Osteocyte (in vitro differentiated cells): ENCODE results near the gene FGGY. TPM values are rescaled to one million over a fixed set of nuclear protein-coding genes. Genes with fewer than 3 reads are reported as not detected.
"Not testable (repeated sequence)": the region's sequence is repeated elsewhere in the genome, so short reads cannot be mapped to it uniquely, and the experiment has no call there.

Experiments
- DNase-seq: peaks from one replicate; pipeline ENCODE4 v3.0.0; 2021; ENCODE audit warnings: mixed read lengths; ENCODE audit not compliant: unreplicated experiment; ENCODE audit errors: extremely low spot score
- H3K27ac Mint-ChIP-seq: one replicate; pipeline ENCODE4 v1.8.0; 2021; ENCODE audit warnings: mild to moderate bottlenecking, mixed read lengths; ENCODE audit not compliant: unreplicated experiment
- H3K27me3 Mint-ChIP-seq: one replicate; pipeline ENCODE4 v1.8.0; 2021; ENCODE audit warnings: mixed read lengths; ENCODE audit not compliant: unreplicated experiment
- H3K36me3 Mint-ChIP-seq: one replicate; pipeline ENCODE4 v1.8.0; 2021; ENCODE audit warnings: mixed read lengths; ENCODE audit not compliant: unreplicated experiment
- H3K4me1 Mint-ChIP-seq: one replicate; pipeline ENCODE4 v1.8.0; 2021; ENCODE audit warnings: mixed read lengths; ENCODE audit not compliant: unreplicated experiment
- H3K4me3 Mint-ChIP-seq: one replicate; pipeline ENCODE4 v1.8.0; 2021; ENCODE audit warnings: mild to moderate bottlenecking, moderate library complexity, mixed read lengths; ENCODE audit not compliant: unreplicated experiment
- H3K9me3 Mint-ChIP-seq: one replicate; pipeline ENCODE4 v1.8.0; 2021; ENCODE audit warnings: mixed read lengths; ENCODE audit not compliant: unreplicated experiment
- CTCF ChIP-seq: fragments of 200-600 bp; sonication (generic); IDR thresholded peaks from 2 replicates; pipeline ENCODE4 v1.5.0; 2021; ENCODE audit warnings: antibody characterized with exemption, mild to moderate bottlenecking, moderate library complexity
- total RNA-seq: library from RNA; stranded (reverse); gene quantifications from 2 replicates; pipeline ENCODE4 v1.2.1, GENCODE V29; 2021

FGGY gene
- total RNA-seq, 1 donor from 2014 or later = 9.1 TPM

- H3K36me3 Mint-ChIP-seq = peaks cover 3% of the 10 kb centered on the region
- no peak overlapping the region for H3K4me3 Mint-ChIP-seq
- no peak for DNase-seq
- peaks cover 7% of the 10 kb centered on the region for H3K27me3 Mint-ChIP-seq
- TF ChIP-seq CTCF = no peak
- peaks cover 10% of the 10 kb centered on the region for H3K9me3 Mint-ChIP-seq
- no peak overlapping the region for H3K27ac Mint-ChIP-seq
- no peaks in the 10 kb centered on the region for H3K4me1 Mint-ChIP-seq
Observed at GRCh38 chr1:59468828-59469428, 172.0 kb downstream of the FGGY start.

GRCh38 chr1:59471991-59472570, 175.2 kb downstream of the FGGY start:
- not testable (repeated sequence) for H3K9me3 Mint-ChIP-seq, H3K36me3 Mint-ChIP-seq

GRCh38 chr1:59473831-59474230, 176.9 kb downstream of the FGGY start:
- Mint-ChIP-seq H3K4me1 (peaks cover 10% of the 10 kb centered on the region), H3K9me3 (peaks cover 10% of the 10 kb centered on the region), H3K4me3 (no peak overlapping the region), H3K27ac (no peak overlapping the region), H3K27me3 (no peaks in the 10 kb centered on the region), H3K36me3 (peaks cover 3% of the 10 kb centered on the region)
- TF ChIP-seq CTCF = no peak
- no peak for DNase-seq

More at GRCh38 chr1:59471991-59472570, 175.2 kb downstream of the FGGY start:
- not testable (repeated sequence) for H3K27ac Mint-ChIP-seq, DNase-seq, H3K4me3 Mint-ChIP-seq, H3K27me3 Mint-ChIP-seq
- peaks cover 10% of the 10 kb centered on the region for H3K4me1 Mint-ChIP-seq

- Mint-ChIP-seq H3K4me3 (no peak overlapping the region), H3K4me1 (peaks cover 10% of the 10 kb centered on the region), H3K27me3 (no peaks in the 10 kb centered on the region), H3K27ac (no peak overlapping the region), H3K9me3 (peaks cover 9% of the 10 kb centered on the region), H3K36me3 (peaks cover 3% of the 10 kb centered on the region)
- DNase-seq = no peak
- no peak for TF ChIP-seq CTCF
Observed at GRCh38 chr1:59474496-59474895, 177.6 kb downstream of the FGGY start.

- Mint-ChIP-seq H3K9me3 (no peaks in the 10 kb centered on the region), H3K4me1 (peaks cover 10% of the 10 kb centered on the region), H3K27ac (peak overlapping the region; percentile 19), H3K4me3 (no peak overlapping the region), H3K27me3 (no peaks in the 10 kb centered on the region), H3K36me3 (no peaks in the 10 kb centered on the region)
- no peak for TF ChIP-seq CTCF
- DNase-seq = no peak
Observed at GRCh38 chr1:59475737-59476136, 178.8 kb downstream of the FGGY start.
